ENCODE data around the gene RAPGEF2.

- TF ChIP-seq CTCF (tag by site-specific recombination; IDR thresholded peaks at IDR 0.05) (no peak), FEZF1 (tag by site-specific recombination; IDR thresholded peaks at IDR 0.05) (no peak), ZNF629 (tag by site-specific recombination; IDR thresholded peaks at IDR 0.05) (no peak), ZNF561 (tag by site-specific recombination; IDR thresholded peaks at IDR 0.05; ENCODE audit: borderline replicate concordance) (no peak), ZBTB1 (tag by site-specific recombination; IDR thresholded peaks at IDR 0.05) (no peak), OSR2 (tag by site-specific recombination; IDR thresholded peaks at IDR 0.05) (no peak), ZNF660 (tag by site-specific recombination; IDR thresholded peaks at IDR 0.05) (no peak), TCF7L2 (IDR thresholded peaks at IDR 0.05; ENCODE audit: borderline replicate concordance, low read depth, low read length) (no peak), ZNF670 (tag by site-specific recombination; IDR thresholded peaks at IDR 0.05; ENCODE audit: low read depth) (no peak), ZNF791 (tag by site-specific recombination; IDR thresholded peaks at IDR 0.05) (no peak), ZNF10 (tag by site-specific recombination; IDR thresholded peaks at IDR 0.05) (no peak)
- TF ChIP-seq, protein P1, sequence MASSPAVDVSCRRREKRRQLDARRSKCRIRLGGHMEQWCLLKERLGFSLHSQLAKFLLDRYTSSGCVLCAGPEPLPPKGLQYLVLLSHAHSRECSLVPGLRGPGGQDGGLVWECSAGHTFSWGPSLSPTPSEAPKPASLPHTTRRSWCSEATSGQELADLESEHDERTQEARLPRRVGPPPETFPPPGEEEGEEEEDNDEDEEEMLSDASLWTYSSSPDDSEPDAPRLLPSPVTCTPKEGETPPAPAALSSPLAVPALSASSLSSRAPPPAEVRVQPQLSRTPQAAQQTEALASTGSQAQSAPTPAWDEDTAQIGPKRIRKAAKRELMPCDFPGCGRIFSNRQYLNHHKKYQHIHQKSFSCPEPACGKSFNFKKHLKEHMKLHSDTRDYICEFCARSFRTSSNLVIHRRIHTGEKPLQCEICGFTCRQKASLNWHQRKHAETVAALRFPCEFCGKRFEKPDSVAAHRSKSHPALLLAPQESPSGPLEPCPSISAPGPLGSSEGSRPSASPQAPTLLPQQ (tag by site-specific recombination; IDR thresholded peaks at IDR 0.05), result no peak
These were observed 66.8 kb downstream of the RAPGEF2 start for GRCh38 chr4:159169404-159170302.

Data from HEK293 (cell line).